NB4 (cell line): ENCODE results near the gene LRRC42.
"Not testable (repeated sequence)": the region's sequence is repeated elsewhere in the genome, so short reads cannot be mapped to it uniquely, and the experiment has no call there.

Source experiments
- DNase-seq: peaks from one replicate; pipeline ENCODE4 v3.0.0; 2010; ENCODE audit warnings: low read depth
- H3K4me3 ChIP-seq: one replicate; pipeline ENCODE4 v1.5.1; 2011; ENCODE audit warnings: mild to moderate bottlenecking, low read depth, low read length, moderate library complexity
- MYC ChIP-seq: IDR thresholded peaks from 2 replicates; pipeline ENCODE4 v1.6.1; 2011; ENCODE audit warnings: low read depth, low read length
- POLR2A ChIP-seq: IDR thresholded peaks from 2 replicates; pipeline ENCODE4 v1.6.1; 2011; ENCODE audit warnings: mild to moderate bottlenecking; ENCODE audit not compliant: insufficient read length; ENCODE audit errors: extremely low read depth
- TF ChIP-seq, protein P1 (sequence below): IDR thresholded peaks from one replicate; pipeline ENCODE4 v1.5.1; 2012; ENCODE audit warnings: low read depth, low read length
- TF ChIP-seq, protein P2 (sequence below): IDR thresholded peaks from 2 replicates; pipeline ENCODE4 v1.6.1; 2011; ENCODE audit warnings: low read depth, low read length

The LRRC42 gene

GRCh38 chr1:54002544-54003248 lies 56.5 kb downstream of the LRRC42 start:
- DNase-seq = no peak

DNA sequence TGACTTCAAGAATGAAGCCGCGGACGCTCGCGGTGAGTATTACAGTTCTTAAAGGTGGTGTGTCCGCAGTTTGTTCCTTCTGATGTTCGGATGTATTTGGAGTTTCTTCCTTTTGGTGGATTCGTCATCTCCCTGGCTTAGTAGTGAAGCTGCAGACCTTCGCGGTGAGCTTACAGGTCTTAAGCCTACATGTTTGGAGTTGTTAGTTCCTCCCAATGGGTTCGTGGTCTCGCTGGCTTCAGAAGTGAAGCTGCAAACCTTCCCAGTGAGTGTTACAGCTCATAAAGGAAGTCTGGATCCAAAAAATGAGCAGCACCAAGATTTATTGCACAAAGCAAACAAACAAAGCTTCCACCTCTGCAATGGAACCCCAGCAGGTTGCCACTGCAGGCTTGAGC lies 57.1 kb downstream of the LRRC42 start:
- no peak for TF ChIP-seq MYC
- no peak for TF ChIP-seq POLR2A
- TF ChIP-seq, protein P1, sequence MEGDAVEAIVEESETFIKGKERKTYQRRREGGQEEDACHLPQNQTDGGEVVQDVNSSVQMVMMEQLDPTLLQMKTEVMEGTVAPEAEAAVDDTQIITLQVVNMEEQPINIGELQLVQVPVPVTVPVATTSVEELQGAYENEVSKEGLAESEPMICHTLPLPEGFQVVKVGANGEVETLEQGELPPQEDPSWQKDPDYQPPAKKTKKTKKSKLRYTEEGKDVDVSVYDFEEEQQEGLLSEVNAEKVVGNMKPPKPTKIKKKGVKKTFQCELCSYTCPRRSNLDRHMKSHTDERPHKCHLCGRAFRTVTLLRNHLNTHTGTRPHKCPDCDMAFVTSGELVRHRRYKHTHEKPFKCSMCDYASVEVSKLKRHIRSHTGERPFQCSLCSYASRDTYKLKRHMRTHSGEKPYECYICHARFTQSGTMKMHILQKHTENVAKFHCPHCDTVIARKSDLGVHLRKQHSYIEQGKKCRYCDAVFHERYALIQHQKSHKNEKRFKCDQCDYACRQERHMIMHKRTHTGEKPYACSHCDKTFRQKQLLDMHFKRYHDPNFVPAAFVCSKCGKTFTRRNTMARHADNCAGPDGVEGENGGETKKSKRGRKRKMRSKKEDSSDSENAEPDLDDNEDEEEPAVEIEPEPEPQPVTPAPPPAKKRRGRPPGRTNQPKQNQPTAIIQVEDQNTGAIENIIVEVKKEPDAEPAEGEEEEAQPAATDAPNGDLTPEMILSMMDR = no peak
- TF ChIP-seq, protein P2, sequence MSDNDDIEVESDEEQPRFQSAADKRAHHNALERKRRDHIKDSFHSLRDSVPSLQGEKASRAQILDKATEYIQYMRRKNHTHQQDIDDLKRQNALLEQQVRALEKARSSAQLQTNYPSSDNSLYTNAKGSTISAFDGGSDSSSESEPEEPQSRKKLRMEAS = no peak
- no peak for DNase-seq

More at GRCh38 chr1:54002544-54003248, 56.5 kb downstream of the LRRC42 start:
- TF ChIP-seq MYC (no peak), POLR2A (no peak)
- TF ChIP-seq, protein P2 = no peak
- TF ChIP-seq, protein P1 = no peak
- H3K4me3 ChIP-seq = no peak overlapping the region

DNA sequence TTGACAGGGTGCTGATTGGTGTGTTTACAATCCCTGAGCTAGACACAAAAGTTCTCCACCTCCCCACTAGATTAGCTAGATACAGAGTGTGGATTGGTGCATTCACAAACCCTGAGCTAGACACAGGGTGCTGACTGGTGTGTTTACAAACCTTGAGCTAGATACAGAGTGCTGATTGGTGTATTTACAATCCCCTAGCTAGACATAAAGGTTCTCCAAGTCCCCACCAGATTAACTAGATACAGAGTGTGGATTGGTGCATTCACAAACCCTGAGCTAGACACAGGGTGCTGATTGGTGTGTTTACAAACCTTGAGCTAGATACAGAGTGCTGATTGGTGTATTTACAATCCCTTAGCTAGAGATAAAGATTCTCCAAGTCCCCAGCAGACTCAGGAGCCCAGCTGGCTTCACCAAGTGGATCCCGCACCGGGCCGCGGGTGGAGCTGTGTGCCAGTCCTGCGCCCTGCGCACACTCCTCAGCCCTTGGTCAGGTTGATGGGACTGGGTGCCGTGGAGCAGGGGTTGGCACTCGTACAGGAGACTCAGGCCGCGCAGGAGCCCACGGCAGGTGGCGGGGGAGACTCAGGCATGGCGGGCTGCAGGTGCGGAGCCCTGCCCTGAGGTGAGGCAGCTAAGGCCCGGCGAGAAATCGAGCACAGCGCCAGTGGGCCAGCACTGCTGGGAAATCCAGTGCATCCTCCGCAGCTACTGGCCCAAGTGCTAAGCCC lies 57.8 kb downstream of the LRRC42 start:
- not testable (repeated sequence) for H3K4me3 ChIP-seq, DNase-seq

More for the DNA sequence above, 57.1 kb downstream of the LRRC42 start:
- no peak overlapping the region for H3K4me3 ChIP-seq

DNA sequence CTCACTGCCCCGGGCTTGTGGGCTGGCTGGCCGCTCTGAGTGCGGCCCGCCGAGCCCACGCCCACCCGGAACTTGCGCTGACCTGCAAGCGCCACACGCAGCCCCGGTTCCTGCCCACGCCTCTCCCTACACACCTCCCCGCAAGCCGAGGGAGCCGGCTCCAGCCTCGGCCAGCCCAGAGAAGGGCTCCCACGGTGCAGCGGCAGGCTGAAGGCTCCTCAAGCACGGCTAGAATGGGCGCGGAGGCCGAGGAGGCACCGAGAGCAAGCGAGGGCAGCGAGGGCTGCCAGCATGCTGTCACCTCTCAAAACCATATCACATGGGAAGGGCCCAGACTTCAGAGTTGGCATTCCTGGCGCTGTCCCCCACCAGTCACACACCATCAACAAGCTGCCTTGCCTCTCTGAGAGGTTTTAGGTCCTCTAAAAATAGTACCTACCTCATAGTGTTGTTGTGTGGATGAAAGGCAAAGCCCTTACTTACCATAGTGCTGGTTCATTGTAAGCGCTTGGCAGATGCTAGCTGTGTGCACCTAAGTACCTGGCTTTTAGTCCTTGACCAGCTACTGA lies 58.4 kb downstream of the LRRC42 start:
- no peak for DNase-seq
- TF ChIP-seq, protein P2 = no peak
- TF ChIP-seq, protein P1 = no peak
- TF ChIP-seq POLR2A = no peak
- no peak for TF ChIP-seq MYC
- no peak overlapping the region for H3K4me3 ChIP-seq

- no peak overlapping the region for H3K4me3 ChIP-seq
- DNase-seq = no peak
- TF ChIP-seq, protein P1 = no peak
- TF ChIP-seq, protein P2 = no peak
Observed at GRCh38 chr1:54006508-54006907, 60.4 kb downstream of the LRRC42 start.

- no peak overlapping the region for H3K4me3 ChIP-seq
- no peak for TF ChIP-seq MYC
- TF ChIP-seq, protein P1 = no peak
- no peak for DNase-seq
Observed at GRCh38 chr1:54007613-54008012, 61.5 kb downstream of the LRRC42 start.
